HG02623 (cell line): ENCODE data around the gene PNLDC1.
"Not testable (repeated sequence)": the region's sequence is repeated elsewhere in the genome, so short reads cannot be mapped to it uniquely, and the experiment has no call there.

Experiments used
- ATAC-seq: cut with Tn5 transposase; IDR thresholded peaks from one replicate; pipeline ENCODE4 v1.9.1; 2021; ENCODE audit warnings: moderate library complexity; ENCODE audit not compliant: unreplicated experiment

Gene PNLDC1

DNA sequence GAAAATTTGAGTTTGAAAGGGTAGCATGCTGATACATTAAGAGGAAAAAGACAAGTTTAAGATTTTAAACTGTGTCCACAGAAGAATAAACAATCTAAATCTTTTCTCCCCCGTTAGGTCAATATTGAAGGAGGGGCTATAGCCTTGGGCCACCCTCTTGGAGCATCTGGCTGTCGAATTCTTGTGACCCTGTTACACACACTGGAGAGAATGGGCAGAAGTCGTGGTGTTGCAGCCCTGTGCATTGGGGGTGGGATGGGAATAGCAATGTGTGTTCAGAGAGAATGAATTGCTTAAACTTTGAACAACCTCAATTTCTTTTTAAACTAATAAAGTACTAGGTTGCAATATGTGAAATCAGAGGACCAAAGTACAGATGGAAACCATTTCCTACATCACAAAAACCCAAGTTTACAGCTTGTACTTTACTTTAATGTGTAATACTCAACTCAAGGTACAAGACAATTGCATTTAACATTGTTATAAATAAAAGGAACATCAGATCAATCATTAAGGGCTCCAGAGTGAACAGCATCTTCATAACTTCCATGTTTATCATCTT is 21.5 kb upstream of the PNLDC1 start:
- no peak for ATAC-seq

GRCh38 chr6:159788276-159788675 is 11.8 kb upstream of the PNLDC1 start:
- no peak for ATAC-seq

GRCh38 chr6:159788753-159789376 is 11.2 kb upstream of the PNLDC1 start:
- ATAC-seq = peak; percentile 0

- peak; percentile 76 for ATAC-seq
Measured at GRCh38 chr6:159789377-159790148, 10.5 kb upstream of the PNLDC1 start, which contains the start of gene TCP1. Gene TCP1 (minus strand): TSS chr6:159789602. CDS start chr6:159789468, 134 bp downstream.

- peak; percentile 82 for ATAC-seq
Measured at GRCh38 chr6:159790149-159790955, 9.7 kb upstream of the PNLDC1 start, which contains the start of gene MRPL18. Gene MRPL18 (plus strand): TSS chr6:159790467. CDS start chr6:159790588, 121 bp downstream.

DNA sequence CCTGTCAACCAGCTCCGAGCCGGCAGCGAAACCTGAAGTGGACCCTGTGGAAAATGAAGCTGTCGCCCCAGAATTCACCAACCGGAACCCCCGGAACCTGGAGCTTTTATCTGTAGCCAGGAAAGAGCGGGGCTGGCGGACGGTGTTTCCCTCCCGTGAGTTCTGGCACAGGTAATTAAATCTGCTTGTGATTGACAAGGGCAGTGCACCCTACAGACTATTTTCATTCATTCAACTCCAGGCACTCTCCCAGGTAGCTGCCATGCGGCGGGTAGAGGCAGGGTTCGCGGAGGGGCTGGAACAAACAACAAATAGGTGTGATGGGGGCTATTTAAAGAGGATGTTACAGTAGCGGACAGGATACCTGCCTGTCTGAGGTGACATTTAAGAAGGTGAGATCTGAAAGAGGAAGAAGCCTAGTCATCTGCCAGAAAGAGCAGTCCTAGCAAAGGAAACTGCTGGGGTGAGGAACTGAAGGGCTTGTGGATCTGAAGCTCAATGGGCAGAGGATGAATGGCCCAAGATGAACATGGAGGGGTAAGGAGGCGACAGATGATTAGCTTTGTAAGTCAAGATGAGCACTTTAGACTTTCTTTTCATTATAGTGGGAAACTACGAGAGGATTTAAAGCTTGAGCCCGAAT is 9.0 kb upstream of the PNLDC1 start:
- ATAC-seq = no peak

- not testable (repeated sequence) for ATAC-seq
Measured at GRCh38 chr6:159794976-159795375, 5.1 kb upstream of the PNLDC1 start.

- ATAC-seq = no peak
Measured at GRCh38 chr6:159797554-159797953, 2.5 kb upstream of the PNLDC1 start.

GRCh38 chr6:159801935-159802334 is 1.9 kb downstream of the PNLDC1 start:
- no peak for ATAC-seq

GRCh38 chr6:159804504-159804903 is 4.4 kb downstream of the PNLDC1 start:
- no peak for ATAC-seq

GRCh38 chr6:159805440-159806020 is 5.5 kb downstream of the PNLDC1 start:
- no peak for ATAC-seq

GRCh38 chr6:159806021-159806458 is 6.0 kb downstream of the PNLDC1 start:
- no peak for ATAC-seq

- ATAC-seq = no peak
Measured at GRCh38 chr6:159807150-159807858, 7.2 kb downstream of the PNLDC1 start.

DNA sequence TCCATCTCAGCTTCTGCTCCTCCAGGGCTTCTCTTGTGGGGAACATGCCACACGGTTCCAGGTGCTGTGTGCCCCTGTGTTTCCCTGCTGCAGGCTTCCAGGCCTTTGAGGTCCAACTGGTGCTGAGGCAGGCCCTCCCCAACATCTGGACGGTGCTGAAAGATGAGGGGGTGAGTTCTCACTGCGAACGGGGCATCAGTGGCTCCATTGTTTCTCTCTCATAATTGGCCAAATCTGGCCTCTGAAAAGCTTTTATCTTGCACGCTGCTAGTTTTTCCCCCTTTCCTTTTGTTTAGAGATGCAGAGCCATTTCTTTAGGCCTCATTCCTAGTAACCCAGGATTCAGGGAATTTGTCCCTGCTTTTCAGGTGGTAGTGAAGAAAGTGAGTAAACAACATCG is 8.6 kb downstream of the PNLDC1 start:
- ATAC-seq = no peak

DNA sequence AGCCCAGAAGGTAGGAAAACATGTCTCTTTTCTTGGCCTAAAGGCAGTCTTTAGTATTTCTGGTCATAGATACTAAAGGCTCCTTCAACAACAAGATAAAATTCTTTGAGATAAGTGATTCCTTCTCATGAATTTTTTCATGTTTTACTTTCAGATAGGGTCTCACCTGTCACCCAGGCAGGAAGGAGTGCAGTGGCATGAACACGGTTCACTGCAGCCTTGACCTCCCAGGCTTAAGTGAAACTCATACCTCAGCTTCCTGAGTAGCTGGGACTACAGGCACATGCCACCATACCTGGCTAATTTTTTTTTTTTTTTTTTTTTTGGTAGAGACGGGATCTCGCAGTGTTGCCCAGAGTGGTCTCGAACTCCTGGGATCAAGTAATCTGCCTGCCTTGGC is 9.1 kb downstream of the PNLDC1 start:
- ATAC-seq = no peak

GRCh38 chr6:159813781-159814180 is 13.7 kb downstream of the PNLDC1 start:
- no peak for ATAC-seq

DNA sequence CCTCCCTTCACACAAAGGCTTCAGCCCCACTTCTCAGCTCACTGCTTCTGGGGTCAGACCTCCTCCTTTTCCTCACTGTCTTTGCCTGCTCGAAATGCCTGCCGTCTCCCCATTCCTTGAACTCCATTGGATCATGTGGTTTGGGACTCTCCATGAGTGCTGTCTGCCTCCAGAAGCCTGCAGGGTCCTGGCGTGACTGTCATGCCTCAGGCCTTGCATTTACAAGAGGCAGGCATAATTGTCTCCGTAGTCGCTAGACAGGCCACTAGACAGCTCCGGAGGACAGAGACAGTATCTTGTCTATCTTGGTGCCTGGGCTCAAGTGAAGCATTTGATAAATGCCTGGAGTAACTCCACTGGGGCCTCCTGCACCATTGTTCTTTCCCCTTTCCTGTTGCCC is 15.3 kb downstream of the PNLDC1 start:
- no peak for ATAC-seq

DNA sequence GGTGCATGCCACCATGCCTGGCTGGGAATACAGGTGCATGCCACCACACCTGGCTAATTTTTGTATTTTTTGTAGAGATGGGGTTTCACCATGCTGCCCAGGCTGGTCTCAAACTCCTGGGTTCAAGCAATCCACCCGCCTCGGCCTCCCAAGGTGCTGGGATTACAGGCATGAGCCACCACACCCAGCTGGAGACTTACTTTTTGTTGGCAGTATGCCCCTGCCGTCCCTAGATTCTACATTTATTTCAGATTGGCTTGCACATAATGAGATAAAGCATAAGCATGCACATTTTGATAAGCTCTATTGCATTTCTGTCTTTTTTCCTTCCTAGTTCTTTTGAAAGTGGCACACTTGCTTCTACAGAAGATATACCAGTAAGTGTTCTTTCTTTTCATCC is 16.7 kb downstream of the PNLDC1 start:
- not testable (repeated sequence) for ATAC-seq

GRCh38 chr6:159817951-159818739 is 18.1 kb downstream of the PNLDC1 start:
- no peak for ATAC-seq
